IMR-90 (cell line): Measurements from ENCODE around the gene ATP6AP1. TPM values are rescaled to one million over a fixed set of nuclear protein-coding genes. Genes with fewer than 3 reads are reported as not detected.

ENCODE experiments used
- ATAC-seq: fragments of 200-7000 bp; cut with Tn5 transposase; 2 replicates; pipeline ENCODE4 v1.9.1; 2020; ENCODE audit warnings: low read depth, mild to moderate bottlenecking, moderate library complexity
- BruUV-seq: library from RNA; stranded (reverse); fragments of 400-500 nt; replicated peaks from 2 replicates; lab custom pipeline; 2021; lab: Mats Ljungman, UMichigan
- CTCF ChIA-PET: fragments of 300-600 bp; formaldehyde crosslinking; extraction: SDS; loops from one replicate; lab custom pipeline; 2021; ENCODE audit warnings: antibody characterized with exemption; lab: Yijun Ruan, JAX
- POLR2A ChIA-PET: fragments of 300-600 bp; sonication (Branson Sonifier 250); formaldehyde crosslinking; loops from one replicate; lab custom pipeline; 2022; ENCODE audit warnings: antibody characterized with exemption; ENCODE audit not compliant: unreplicated experiment; lab: Charles Lee
- DNase-seq: peaks from one replicate; pipeline ENCODE4 v3.0.0; 2013
- H2AFZ ChIP-seq: replicated peaks from 2 replicates; pipeline ENCODE3; 2013; ENCODE audit warnings: low read length, mild to moderate bottlenecking; ENCODE audit not compliant: poor library complexity
- H2AK5ac ChIP-seq: 2 replicates; pipeline ENCODE4 v1.6.1; 2013; ENCODE audit warnings: low read depth, low read length, inconsistent platforms
- H2AK9ac ChIP-seq: replicated peaks from 2 replicates; pipeline ENCODE3; 2013; ENCODE audit warnings: mild to moderate bottlenecking, low read depth, low read length, moderate library complexity; ENCODE audit not compliant: poor library complexity
- H2BK120ac ChIP-seq: 2 replicates; pipeline ENCODE4 v1.6.1; 2013; ENCODE audit warnings: low read depth, low read length, inconsistent platforms
- H2BK15ac ChIP-seq: 3 replicates; pipeline ENCODE4 v1.6.1; 2013; ENCODE audit warnings: low read depth, low read length, inconsistent platforms
- H2BK20ac ChIP-seq: 2 replicates; pipeline ENCODE4 v1.6.1; 2013; ENCODE audit warnings: low read depth, mild to moderate bottlenecking, inconsistent platforms, low read length, moderate library complexity
- H2BK5ac ChIP-seq: 2 replicates; pipeline ENCODE4 v1.6.1; 2013; ENCODE audit warnings: mild to moderate bottlenecking, low read depth, low read length, inconsistent platforms; ENCODE audit not compliant: poor library complexity, severe bottlenecking
- H3K14ac ChIP-seq: replicated peaks from 2 replicates; pipeline ENCODE4 v1.6.1; 2013; ENCODE audit warnings: low read depth, low read length, inconsistent platforms
- H3K18ac ChIP-seq: 2 replicates; pipeline ENCODE4 v1.6.1; 2013; ENCODE audit warnings: low read depth, low read length, control low read depth
- H3K23ac ChIP-seq: 2 replicates; pipeline ENCODE4 v1.6.1; 2013; ENCODE audit warnings: low read depth, low read length, inconsistent platforms
- H3K27ac ChIP-seq: 2 replicates; pipeline ENCODE4 v1.5.1; 2013; ENCODE audit warnings: mild to moderate bottlenecking, control low read depth, low read length; ENCODE audit not compliant: insufficient read depth
- H3K27me3 ChIP-seq: 2 replicates; pipeline ENCODE4 v1.6.1; 2013; ENCODE audit warnings: low read length; ENCODE audit not compliant: control insufficient read depth, insufficient read depth
- H3K36me3 ChIP-seq: 2 replicates; pipeline ENCODE4 v1.6.1; 2013; ENCODE audit warnings: low read length, mixed read lengths; ENCODE audit not compliant: control insufficient read depth, insufficient read depth
- H3K4ac ChIP-seq: 2 replicates; pipeline ENCODE4 v1.6.1; 2013; ENCODE audit warnings: low read depth, low read length, inconsistent platforms
- H3K4me1 ChIP-seq: 2 replicates; pipeline ENCODE4 v1.6.1; 2013; ENCODE audit warnings: low read length, mixed read lengths; ENCODE audit not compliant: control insufficient read depth, insufficient read depth
- H3K4me2 ChIP-seq: 2 replicates; pipeline ENCODE4 v1.6.1; 2013; ENCODE audit warnings: low read depth, mild to moderate bottlenecking, control low read depth, low read length, moderate library complexity
- H3K4me3 ChIP-seq: 2 replicates; pipeline ENCODE4 v1.5.1; 2013; ENCODE audit warnings: low read depth, mild to moderate bottlenecking, control low read depth, low read length, moderate library complexity; ENCODE audit not compliant: insufficient read depth
- H3K56ac ChIP-seq: 2 replicates; pipeline ENCODE4 v1.6.1; 2013; ENCODE audit warnings: low read length, inconsistent platforms; ENCODE audit not compliant: insufficient read depth; ENCODE audit errors: extremely low read depth
- H3K79me1 ChIP-seq, 2 experiments: 2 replicates each; pipeline ENCODE4 v1.6.1; 2013; ENCODE audit warnings: low read length in 2 of 2, inconsistent platforms in 1 of 2, low read depth in 1 of 2
- H3K9ac ChIP-seq: 2 replicates; pipeline ENCODE4 v1.6.1; 2013; ENCODE audit warnings: low read depth, low read length, control low read depth
- H3K9me1 ChIP-seq: 2 replicates; pipeline ENCODE4 v1.6.1; 2013; ENCODE audit warnings: low read length, inconsistent platforms; ENCODE audit not compliant: insufficient read depth
- H3K9me3 ChIP-seq: 2 replicates; pipeline ENCODE4 v1.6.1; 2013; ENCODE audit warnings: low read length; ENCODE audit not compliant: control insufficient read depth, insufficient read depth
- H4K20me1 ChIP-seq: 2 replicates; pipeline ENCODE4 v1.6.1; 2013; ENCODE audit warnings: low read length, inconsistent platforms; ENCODE audit not compliant: insufficient read depth
- H4K5ac ChIP-seq: 2 replicates; pipeline ENCODE4 v1.6.1; 2013; ENCODE audit warnings: mild to moderate bottlenecking, low read depth, low read length, control low read depth
- H4K8ac ChIP-seq, 2 experiments: 2 replicates each; pipeline ENCODE4 v1.6.1; 2013; ENCODE audit warnings: low read depth in 2 of 2, low read length in 2 of 2, control low read depth in 1 of 2, inconsistent platforms in 1 of 2
- H4K91ac ChIP-seq: 2 replicates; pipeline ENCODE4 v1.6.1; 2013; ENCODE audit warnings: low read depth, low read length, inconsistent platforms; ENCODE audit not compliant: insufficient read depth
- BHLHE40 ChIP-seq: fragments of 150-350 bp; IDR thresholded peaks from 2 replicates; pipeline ENCODE4 v1.6.1; 2016; ENCODE audit warnings: mild to moderate bottlenecking, low read depth, low read length
- CEBPB ChIP-seq: IDR thresholded peaks from 2 replicates; pipeline ENCODE4 v1.6.1; 2012; ENCODE audit warnings: low read depth, low read length, improper control_type of control experiment
- CHD1 ChIP-seq: IDR thresholded peaks from 2 replicates; pipeline ENCODE4 v1.6.1; 2012; ENCODE audit warnings: low read depth, low read length, improper control_type of control experiment
- MAFK ChIP-seq: IDR thresholded peaks from 2 replicates; pipeline ENCODE4 v1.6.1; 2012; ENCODE audit warnings: low read depth, low read length, improper control_type of control experiment
- MXI1 ChIP-seq: IDR thresholded peaks from 2 replicates; pipeline ENCODE4 v1.6.1; 2012; ENCODE audit warnings: low read depth, mild to moderate bottlenecking, low read length, moderate library complexity, borderline replicate concordance
- POLR2A ChIP-seq: IDR thresholded peaks from 2 replicates; pipeline ENCODE4 v1.6.1; 2012; ENCODE audit warnings: mild to moderate bottlenecking, low read depth, low read length
- RCOR1 ChIP-seq: IDR thresholded peaks from 2 replicates; pipeline ENCODE4 v1.6.1; 2012; ENCODE audit warnings: mild to moderate bottlenecking, low read length, improper control_type of control experiment; ENCODE audit not compliant: insufficient replicate concordance
- RFX5 ChIP-seq: IDR thresholded peaks from 2 replicates; pipeline ENCODE4 v1.8.0; 2012; ENCODE audit warnings: low read depth, mild to moderate bottlenecking, low read length, moderate library complexity
- USF2 ChIP-seq: fragments of 150-350 bp; IDR thresholded peaks from 2 replicates; pipeline ENCODE4 v1.6.1; 2017; ENCODE audit warnings: mild to moderate bottlenecking, antibody characterized with exemption, low read length, low read depth
- WGBS, 2 experiments: methylation state at CpG; one replicate each; pipeline versions ENCODE4 v1.1.5 to v1.1.7; 2013; ENCODE audit warnings: missing lambda C conversion rate in 2 of 2; ENCODE audit not compliant: insufficient read length in 1 of 2; ENCODE audit errors: extremely low coverage in 2 of 2; 5-methylcytosine and 5-hydroxymethylcytosine counted together
- dilution Hi-C: fragments of 300-500 bp; cut with HindIII; formaldehyde crosslinking; loops from one replicate; pipeline ENCODE4 v1.14.3; 2018; ENCODE audit warnings: low sequenced_read_pairs; ENCODE audit not compliant: unreplicated experiment
- in situ Hi-C: fragments of 300-500 bp; cut with MboI; formaldehyde crosslinking; loops from 3 replicates; pipeline ENCODE4 v1.14.3; 2019; ENCODE audit warnings: low sequenced_read_pairs, inconsistent platforms, mixed read lengths
- intact Hi-C: fragments of 100-400 bp; cut with micrococcal nuclease; formaldehyde crosslinking; loops from 2 replicates; pipeline ENCODE4 v1.10.0; 2022
- polyA plus RNA-seq, 3 experiments: library from polyadenylated mRNA; depleted of rRNA; stranded (reverse); fragments of >200 nt; gene quantifications; 2 replicates each; pipeline ENCODE4 v1.2.3, GENCODE V29; 2012; ENCODE audit warnings: low replicate concordance in 1 of 3
- total RNA-seq: library from RNA; depleted of rRNA; stranded (reverse); fragments of >200 nt; gene quantifications from 2 replicates; pipeline ENCODE4 v1.2.3, GENCODE V29; 2012

Gene ATP6AP1
- total and polyA plus RNA-seq, 2 of the 4 experiments (the other 2 are of a cell fraction) = 13.8 to 96.7 TPM

GRCh38 chrX:154402622-154403127 is 25.8 kb upstream of the ATP6AP1 start:
- Histone ChIP-seq H2BK20ac (no peak overlapping the region), H3K9me3 (no peaks in the 10 kb centered on the region), H2AK9ac (peak overlapping the region; percentile 8), H2BK15ac (no peak overlapping the region), H4K5ac (no peak overlapping the region), H3K4me3 (no peak overlapping the region), H3K9me1 (no peaks in the 10 kb centered on the region), H3K4me2 (no peak overlapping the region), H3K9ac (no peak overlapping the region), H3K4me1 (0 out of 2 replicates have a peak, but pooled peaks cover 2% of the 10 kb centered on the region), H3K4ac (no peak overlapping the region), H3K23ac (no peak overlapping the region), H3K27ac (no peak overlapping the region), H3K18ac (no peak overlapping the region), H3K27me3 (no peaks in the 10 kb centered on the region), H3K14ac (no peak overlapping the region), H3K36me3 (peaks cover 21% of the 10 kb centered on the region), H2BK5ac (no peak overlapping the region), H3K56ac (no peak overlapping the region), H2AFZ (no peak overlapping the region), H2AK5ac (no peak overlapping the region), H4K8ac (no peak overlapping the region), H4K20me1 (peaks cover 44% of the 10 kb centered on the region), H2BK120ac (no peak overlapping the region), H3K79me1 (peaks cover 4 to 19% of the 10 kb centered on the region in 2 experiments; a peak in 2 of 4 replicates), H4K91ac (no peak overlapping the region)
- POLR2A ChIA-PET = no interaction called here
- CTCF ChIA-PET = no interaction called here
- dilution Hi-C loops (no loop called here), in situ Hi-C loops (no loop called here), intact Hi-C loops (no loop called here)
- 81% methylated on average over 12 of the region's 19 CpGs; no CpG with 5 or more reads in 1 of the 2 experiments for WGBS, 2 experiments
- no TSS peak for BruUV-seq
- TF ChIP-seq RFX5 (no peak), RCOR1 (no peak), BHLHE40 (no peak), MAFK (no peak), USF2 (no peak), CHD1 (no peak), CEBPB (no peak), MXI1 (no peak), POLR2A (no peak)
- DNase-seq = no peak
- ATAC-seq = no peak
